Right cardiac atrium (tissue), 5 donors: ENCODE data around the gene OPHN1. TPM values are rescaled to one million over a fixed set of nuclear protein-coding genes. Genes with fewer than 3 reads are reported as not detected.

Source experiments
- ATAC-seq, 2 donors: fragments of 200-7000 bp; cut with Tn5 transposase; one replicate each; pipeline versions ENCODE4 v1.8.0 to v1.9.1; 2020; ENCODE audit warnings: moderate library complexity in 2 of 2, mild to moderate bottlenecking in 1 of 2
- DNase-seq, 3 donors: peaks; one replicate each; pipeline ENCODE4 v3.0.0-alpha.2; 2020
- H3K27ac ChIP-seq: one replicate; pipeline ENCODE4 v1.5.1; 2013; ENCODE audit warnings: mild to moderate bottlenecking, low read length, control low read depth, moderate library complexity
- H3K27me3 ChIP-seq: one replicate; pipeline ENCODE4 v1.6.1; 2013; ENCODE audit not compliant: control insufficient read depth, insufficient read depth
- H3K4me1 ChIP-seq: one replicate; pipeline ENCODE4 v1.6.1; 2013; ENCODE audit warnings: low read length; ENCODE audit not compliant: control insufficient read depth, insufficient read depth
- H3K4me3 ChIP-seq: one replicate; pipeline ENCODE4 v1.5.1; 2013; ENCODE audit warnings: low read length, control low read depth
- H3K9me3 ChIP-seq: one replicate; pipeline ENCODE4 v1.6.1; 2013; ENCODE audit warnings: low read length; ENCODE audit not compliant: control insufficient read depth
- WGBS: extraction: QIAGEN DNeasy Blood & Tissue Kit; methylation state at CpG from one replicate; pipeline ENCODE4 v1.1.7; 2013; 5-methylcytosine and 5-hydroxymethylcytosine counted together
- intact Hi-C, 4 donors: fragments of 100-400 bp; cut with DNase I; formaldehyde crosslinking; loops; one replicate each; pipeline versions ENCODE4 v1.11.0 to v1.14.0; 2022 to 2023
- polyA plus RNA-seq: library from polyadenylated mRNA; stranded (reverse); fragments of 200-250 nt; gene quantifications from one replicate; pipeline ENCODE4 v1.2.3, GENCODE V29; 2013
- total RNA-seq, 4 donors: library from RNA; stranded (reverse); fragmentation: NEBNext Ultra II Directional; extraction: Animal tissue kit (Norgen Biotek cat#: 25700); gene quantifications; one replicate each; pipeline ENCODE4 v1.2.1, GENCODE V29; 2021
- donor health status: healthy with polysubstance abuse.
- donor health status: DM: no; HTN: yes; CAD: no.
- donor health status: DM: no; HTN: no; CAD: no.
- donor health status: DM: no; HTN: yes; CAD: no; lungs with severe emphysema.
- donor health status: DM: yes; HTN: yes; CAD: no.

Gene OPHN1
- total and polyA plus RNA-seq, 5 donors = 1.1 to 5.2 (median 4.8) TPM

DNA sequence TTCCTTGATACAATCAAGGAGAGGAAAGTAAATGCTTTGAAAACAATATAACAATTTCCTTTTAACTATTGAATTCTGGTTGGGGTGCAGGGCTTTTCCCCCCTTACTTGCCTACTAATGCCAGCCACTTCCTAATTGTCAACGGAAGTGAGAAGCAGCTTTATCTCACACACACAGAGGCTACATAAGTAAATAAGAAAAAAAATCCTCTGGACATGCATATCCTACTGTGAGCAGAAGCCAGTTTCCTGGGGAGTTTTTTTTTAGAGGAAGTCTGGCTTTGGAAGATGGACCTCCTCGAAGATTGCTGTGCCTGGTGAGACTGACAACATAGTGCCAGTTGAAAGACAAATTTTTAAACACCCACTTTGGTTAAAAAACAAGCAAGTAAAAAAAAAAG lies 180.6 kb downstream of the OPHN1 start:
- H3K27me3 ChIP-seq = no peaks in the 10 kb centered on the region
- WGBS = 15% methylated on average over 2 of the region's 2 CpGs
- peaks cover 1% of the 10 kb centered on the region for H3K4me1 ChIP-seq
- H3K9me3 ChIP-seq = no peaks in the 10 kb centered on the region
- no peak for DNase-seq
- H3K4me3 ChIP-seq = no peak overlapping the region
- ATAC-seq = no peak
- no peak overlapping the region for H3K27ac ChIP-seq
- intact Hi-C loops = no loop called here

GRCh38 chrX:68249903-68250302 lies 183.4 kb downstream of the OPHN1 start:
- no peaks in the 10 kb centered on the region for H3K27me3 ChIP-seq
- intact Hi-C loops = no loop called here
- 51% methylated on average over 2 of the region's 2 CpGs for WGBS
- no peak overlapping the region for H3K4me3 ChIP-seq
- peaks cover 1% of the 10 kb centered on the region for H3K4me1 ChIP-seq
- DNase-seq (no peak), ATAC-seq (peak in 1 of 2 donors; percentile 72)
- H3K27ac ChIP-seq = no peak overlapping the region
- no peaks in the 10 kb centered on the region for H3K9me3 ChIP-seq

GRCh38 chrX:68249401-68249831 lies 183.9 kb downstream of the OPHN1 start:
- intact Hi-C loops = no loop called here
- 29% methylated on average over 5 of the region's 5 CpGs for WGBS
- Histone ChIP-seq H3K9me3 (no peaks in the 10 kb centered on the region), H3K27ac (no peak overlapping the region), H3K4me1 (peaks cover 1% of the 10 kb centered on the region), H3K27me3 (no peaks in the 10 kb centered on the region), H3K4me3 (no peak overlapping the region)
- DNase-seq (peak; percentile 58 to 83 (median 67)), ATAC-seq (peak; percentile 88 to 90)

- DNase-seq (no peak), ATAC-seq (no peak)
- Histone ChIP-seq H3K9me3 (no peaks in the 10 kb centered on the region), H3K27ac (no peak overlapping the region), H3K4me1 (no peaks in the 10 kb centered on the region), H3K27me3 (no peaks in the 10 kb centered on the region), H3K4me3 (no peak overlapping the region)
- intact Hi-C loops = no loop called here
- 86% methylated on average over 7 of the region's 7 CpGs for WGBS
These were observed 194.7 kb downstream of the OPHN1 start for GRCh38 chrX:68238568-68238967.

GRCh38 chrX:68234171-68234910 lies 199.0 kb downstream of the OPHN1 start:
- no peaks in the 10 kb centered on the region for H3K4me1 ChIP-seq
- intact Hi-C loops = no loop called here
- ATAC-seq = no peak
- no peaks in the 10 kb centered on the region for H3K9me3 ChIP-seq
- no peaks in the 10 kb centered on the region for H3K27me3 ChIP-seq
- H3K27ac ChIP-seq = no peak overlapping the region
- H3K4me3 ChIP-seq = no peak overlapping the region
- DNase-seq = no peak
- WGBS = 70% methylated on average over 6 of the region's 6 CpGs

DNA sequence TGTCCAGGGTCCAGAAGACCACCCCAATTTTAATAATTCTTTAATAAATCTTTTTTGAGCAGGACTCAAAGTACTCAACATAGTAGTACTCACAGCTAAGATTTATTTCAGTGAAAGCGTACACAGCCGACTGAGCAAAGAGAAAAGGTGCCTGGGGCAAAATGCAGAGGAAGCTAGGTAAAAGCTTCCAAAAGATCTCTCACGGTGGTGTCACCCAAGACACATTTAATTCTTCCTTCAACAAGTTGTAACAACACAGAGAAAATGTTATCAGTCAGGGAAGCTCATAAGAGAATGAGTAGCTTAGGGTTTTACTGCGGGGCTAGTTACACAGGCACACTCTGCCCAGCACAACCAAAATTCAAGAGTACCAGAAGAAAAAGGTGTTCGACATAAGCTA lies 201.1 kb downstream of the OPHN1 start:
- 89% methylated on average over 5 of the region's 5 CpGs for WGBS
- no peak for ATAC-seq
- intact Hi-C loops = no loop called here

DNA sequence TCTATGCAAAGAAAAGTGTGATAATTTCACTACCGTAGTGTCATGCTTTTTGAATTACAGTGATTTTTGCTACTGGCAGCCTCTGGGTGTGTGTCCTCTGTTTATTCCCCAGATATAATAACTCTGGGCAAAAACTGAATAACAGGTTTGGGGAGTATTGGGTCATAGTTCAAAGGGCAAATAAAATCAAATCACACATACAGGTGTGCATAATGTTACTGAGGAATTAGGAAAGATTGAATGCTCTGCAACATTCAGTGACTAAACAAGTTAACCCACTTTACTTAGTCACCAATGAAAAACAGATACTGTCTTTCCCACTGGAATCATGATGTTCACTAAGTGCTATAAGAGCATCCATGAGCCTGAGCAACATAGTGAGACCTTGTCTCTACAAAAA lies 224.3 kb downstream of the OPHN1 start:
- intact Hi-C loops = no loop called here
- Histone ChIP-seq H3K4me1 (no peaks in the 10 kb centered on the region), H3K9me3 (no peaks in the 10 kb centered on the region), H3K4me3 (no peak overlapping the region), H3K27me3 (no peaks in the 10 kb centered on the region), H3K27ac (no peak overlapping the region)
- no peak for DNase-seq
- ATAC-seq = no peak
- 98% methylated on average over 1 of the region's 1 CpG for WGBS

More for the DNA sequence above, 201.1 kb downstream of the OPHN1 start:
- H3K4me1 ChIP-seq = no peaks in the 10 kb centered on the region
- H3K9me3 ChIP-seq = no peaks in the 10 kb centered on the region
- no peak overlapping the region for H3K27ac ChIP-seq
- H3K27me3 ChIP-seq = no peaks in the 10 kb centered on the region
- no peak overlapping the region for H3K4me3 ChIP-seq
- no peak for DNase-seq

DNA sequence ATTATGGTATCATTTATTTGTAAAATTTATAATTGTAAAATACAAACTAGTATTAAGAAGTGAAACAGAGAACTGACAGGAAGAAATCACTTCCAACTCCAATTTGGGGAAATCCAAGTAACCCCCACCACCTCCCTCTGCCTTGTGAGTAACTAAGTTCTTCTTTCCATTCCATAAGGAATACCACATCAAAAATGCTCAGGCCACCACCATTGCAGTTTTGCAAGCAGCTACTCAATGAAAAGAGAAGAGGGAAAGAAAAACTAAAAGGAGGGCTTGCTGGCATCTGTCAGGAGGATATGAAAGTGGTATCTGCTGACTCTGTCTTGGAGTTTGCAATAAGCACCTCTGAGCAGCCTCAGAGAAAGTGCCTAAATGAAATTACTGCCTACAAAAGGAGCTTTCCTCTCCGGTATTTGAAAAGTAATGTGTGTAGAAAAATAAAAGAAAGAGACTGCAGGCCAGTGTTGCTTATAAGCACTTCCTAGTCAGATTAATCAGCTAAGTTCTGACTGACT lies 228.7 kb downstream of the OPHN1 start:
- Histone ChIP-seq H3K9me3 (no peaks in the 10 kb centered on the region), H3K4me1 (no peaks in the 10 kb centered on the region), H3K4me3 (no peak overlapping the region), H3K27me3 (no peaks in the 10 kb centered on the region), H3K27ac (no peak overlapping the region)
- DNase-seq = no peak
- ATAC-seq = no peak
- intact Hi-C loops = no loop called here
- 84% methylated on average over 1 of the region's 1 CpG for WGBS

DNA sequence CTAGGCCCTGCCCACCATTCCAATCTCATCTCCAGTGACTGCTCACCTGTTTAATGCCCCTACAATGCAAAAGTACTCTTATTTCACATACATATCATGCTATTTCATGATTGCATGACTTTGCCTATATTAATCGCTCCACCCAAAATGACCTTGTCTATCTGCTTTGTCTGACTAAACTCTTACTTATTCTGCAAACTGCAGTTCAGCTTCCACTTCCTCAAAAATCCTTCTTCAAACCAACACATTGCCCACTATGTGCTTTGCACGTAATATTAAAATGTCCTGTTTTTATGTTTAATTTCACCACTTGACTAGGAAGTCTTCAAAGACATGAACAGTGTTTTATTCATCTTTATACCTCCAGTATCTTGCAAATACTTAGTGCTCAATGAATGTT lies 229.6 kb downstream of the OPHN1 start:
- Histone ChIP-seq H3K4me1 (no peaks in the 10 kb centered on the region), H3K27me3 (no peaks in the 10 kb centered on the region), H3K9me3 (no peaks in the 10 kb centered on the region), H3K27ac (no peak overlapping the region), H3K4me3 (no peak overlapping the region)
- intact Hi-C loops = no loop called here
- no peak for ATAC-seq
- WGBS = 92% methylated on average over 2 of the region's 2 CpGs
- DNase-seq = no peak

GRCh38 chrX:68203211-68203610 lies 230.1 kb downstream of the OPHN1 start:
- intact Hi-C loops = no loop called here
- H3K4me3 ChIP-seq = no peak overlapping the region
- H3K27ac ChIP-seq = no peak overlapping the region
- DNase-seq = no peak
- no peaks in the 10 kb centered on the region for H3K27me3 ChIP-seq
- H3K4me1 ChIP-seq = no peaks in the 10 kb centered on the region
- WGBS = 80% methylated on average over 1 of the region's 1 CpG
- ATAC-seq = no peak
- H3K9me3 ChIP-seq = no peaks in the 10 kb centered on the region

- Histone ChIP-seq H3K4me1 (no peaks in the 10 kb centered on the region), H3K9me3 (no peaks in the 10 kb centered on the region), H3K27me3 (no peaks in the 10 kb centered on the region), H3K27ac (no peak overlapping the region), H3K4me3 (no peak overlapping the region)
- 97% methylated on average over 4 of the region's 4 CpGs for WGBS
- no peak for ATAC-seq
- intact Hi-C loops = loop anchor here (5.0 to 10.0 kb wide), 2 partner anchors 263 to 266 kb away; no protein-coding TSS in a partner anchor
- DNase-seq = no peak
These were observed 234.0 kb downstream of the OPHN1 start for GRCh38 chrX:68199062-68199848.
